H54 (cell line): ENCODE measurements around the gene SCGB1D2.

Experiments used
- DNase-seq: peaks from one replicate; pipeline ENCODE4 v3.0.0; 2011; ENCODE audit warnings: low spot score, mixed read lengths; ENCODE audit not compliant: insufficient read length
- FAIRE-seq: peaks from 3 replicates; lab custom pipeline; 2011; peaks lifted over from hg19 to GRCh38; lab: Jason Lieb, UNC
- POLR2A ChIP-seq: IDR thresholded peaks from 2 replicates; pipeline ENCODE4 v1.6.1; 2011; ENCODE audit warnings: low read depth, mild to moderate bottlenecking, low read length

Gene SCGB1D2

GRCh38 chr11:62273284-62273683, 31.2 kb downstream of the SCGB1D2 start:
- DNase-seq (no peak), FAIRE-seq (no peak)
- TF ChIP-seq POLR2A, result no peak

DNA sequence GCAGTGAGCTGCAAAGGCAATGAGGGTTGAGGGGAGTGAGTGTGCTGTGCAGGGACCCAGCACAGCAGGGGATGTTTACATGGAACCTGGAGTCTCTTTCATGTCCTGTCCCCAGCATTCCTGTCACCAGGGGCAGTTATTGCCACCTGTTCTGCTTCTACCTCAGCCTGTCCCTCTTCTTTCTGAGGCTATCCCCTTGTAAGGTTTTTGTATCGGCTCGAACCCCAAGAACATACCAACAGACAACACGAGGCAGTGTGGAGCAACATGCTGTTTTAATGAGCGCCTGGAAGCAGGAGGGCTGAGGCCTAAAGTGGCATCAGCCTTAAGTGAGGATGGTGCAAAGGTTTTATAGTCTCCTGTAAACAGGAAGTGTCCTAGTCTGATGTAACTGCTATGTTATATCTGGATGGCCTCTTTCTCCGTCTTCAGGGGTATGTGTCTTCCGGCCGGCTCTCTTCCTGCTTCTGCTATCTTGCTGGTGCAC, 31.8 kb downstream of the SCGB1D2 start:
- no peak for FAIRE-seq
- no peak for DNase-seq
- no peak for TF ChIP-seq POLR2A

DNA sequence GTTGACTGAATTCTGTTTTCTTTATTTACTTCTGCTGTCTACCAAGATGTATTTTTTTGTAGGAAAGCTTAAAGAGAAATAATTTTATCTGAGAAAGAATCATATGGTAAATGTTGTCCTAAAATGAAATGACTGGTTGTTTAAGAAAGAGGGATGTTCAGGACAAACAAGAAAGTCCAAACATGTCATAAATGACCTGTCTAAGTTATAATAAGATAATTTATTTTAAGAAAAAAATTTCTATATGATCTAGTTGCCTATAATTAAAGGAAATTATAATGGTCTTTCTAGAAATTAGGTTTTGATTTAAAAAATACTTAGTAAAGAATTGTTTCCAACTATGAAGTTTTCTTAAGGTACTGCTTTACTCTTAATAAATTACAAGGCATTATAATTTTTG, 38.4 kb downstream of the SCGB1D2 start:
- FAIRE-seq (no peak), DNase-seq (no peak)
- TF ChIP-seq POLR2A, result no peak
